Activated T-cell treated with anti-CD3 and anti-CD28 coated beads, Interleukin-2, amount 50 U/mL, for 72 hours (primary cell): ENCODE data around the gene STARD4. TPM values are rescaled to one million over a fixed set of nuclear protein-coding genes. Genes with fewer than 3 reads are reported as not detected.

Source experiments
- ATAC-seq, 2 donors: fragments of 150-1000 bp; cut with Tn5 transposase; replicated peaks in 1 of 2; 2 replicates each; pipeline ENCODE4 v1.10.0; 2021; ENCODE audit warnings: moderate library complexity in 2 of 2, mild to moderate bottlenecking in 1 of 2
- DNase-seq, 2 donors: peaks; one replicate each; pipeline ENCODE4 v3.0.0; 2021 to 2022; ENCODE audit warnings: mixed read lengths in 1 of 2
- H3K27ac Mint-ChIP-seq: one replicate; pipeline ENCODE4 v1.8.0; 2022; ENCODE audit warnings: mild to moderate bottlenecking, moderate library complexity, mixed read lengths
- H3K27me3 Mint-ChIP-seq: one replicate; pipeline ENCODE4 v1.8.0; 2022; ENCODE audit warnings: low read depth, mixed read lengths
- H3K36me3 Mint-ChIP-seq, 2 donors: one replicate each; pipeline ENCODE4 v1.8.0; 2022; ENCODE audit warnings: mixed read lengths in 2 of 2, mild to moderate bottlenecking in 1 of 2; ENCODE audit not compliant: insufficient read depth in 2 of 2
- H3K4me1 Mint-ChIP-seq: one replicate; pipeline ENCODE4 v1.8.0; 2022; ENCODE audit warnings: low read depth, mixed read lengths
- H3K4me3 Mint-ChIP-seq, 2 donors: one replicate each; pipeline ENCODE4 v1.8.0; 2022; ENCODE audit warnings: mild to moderate bottlenecking in 2 of 2, mixed read lengths in 2 of 2, moderate library complexity in 2 of 2
- H3K9me3 Mint-ChIP-seq, 2 donors: one replicate each; pipeline ENCODE4 v1.8.0; 2022; ENCODE audit warnings: mixed read lengths in 2 of 2
- total RNA-seq, 2 donors: library from RNA; stranded (reverse); gene quantifications; one replicate each; pipeline ENCODE4 v1.2.3, GENCODE V29; 2022

Gene STARD4
- total RNA-seq, 2 donors from 2014 or later = 28.9 to 47.4 TPM

DNA sequence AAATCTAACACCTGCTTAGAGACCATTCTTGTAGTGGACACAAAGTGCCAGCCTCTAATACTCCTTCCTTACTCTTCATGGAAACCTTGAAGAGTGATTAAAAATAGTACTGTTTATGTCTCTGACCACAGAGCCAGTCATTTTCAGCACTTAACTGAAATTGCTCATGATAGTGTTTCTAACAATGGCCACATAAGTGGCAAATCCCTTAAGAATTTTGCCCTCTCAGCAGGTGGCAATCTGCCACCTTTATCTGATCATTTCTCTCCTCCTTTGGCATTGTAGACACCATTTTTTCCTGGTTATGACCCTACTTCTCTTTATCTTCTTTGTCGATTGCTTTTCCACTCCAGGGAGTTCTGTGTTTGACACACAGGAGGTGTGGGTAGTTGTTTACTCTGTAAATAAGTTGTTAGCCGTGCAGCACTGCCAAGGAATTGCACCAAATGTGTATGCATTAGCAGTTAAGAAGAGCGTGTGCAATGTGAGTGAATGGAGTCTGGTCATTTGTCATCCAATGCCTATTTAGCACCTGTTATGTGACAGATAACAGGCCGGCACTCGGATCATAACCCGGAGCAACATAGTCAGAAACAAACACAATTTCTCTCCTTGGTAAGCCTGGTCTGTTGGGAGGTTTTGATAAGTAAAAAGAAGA lies 36.8 kb upstream of the STARD4 start:
- Mint-ChIP-seq H3K27ac (no peak overlapping the region), H3K27me3 (no peaks in the 10 kb centered on the region), H3K36me3 (no peaks in the 10 kb centered on the region), H3K9me3 (no peaks in the 10 kb centered on the region), H3K4me3 (no peak overlapping the region), H3K4me1 (peaks cover 38% of the 10 kb centered on the region)
- ATAC-seq (peak in 1 of 2 donors; percentile 20), DNase-seq (no peak)

DNA sequence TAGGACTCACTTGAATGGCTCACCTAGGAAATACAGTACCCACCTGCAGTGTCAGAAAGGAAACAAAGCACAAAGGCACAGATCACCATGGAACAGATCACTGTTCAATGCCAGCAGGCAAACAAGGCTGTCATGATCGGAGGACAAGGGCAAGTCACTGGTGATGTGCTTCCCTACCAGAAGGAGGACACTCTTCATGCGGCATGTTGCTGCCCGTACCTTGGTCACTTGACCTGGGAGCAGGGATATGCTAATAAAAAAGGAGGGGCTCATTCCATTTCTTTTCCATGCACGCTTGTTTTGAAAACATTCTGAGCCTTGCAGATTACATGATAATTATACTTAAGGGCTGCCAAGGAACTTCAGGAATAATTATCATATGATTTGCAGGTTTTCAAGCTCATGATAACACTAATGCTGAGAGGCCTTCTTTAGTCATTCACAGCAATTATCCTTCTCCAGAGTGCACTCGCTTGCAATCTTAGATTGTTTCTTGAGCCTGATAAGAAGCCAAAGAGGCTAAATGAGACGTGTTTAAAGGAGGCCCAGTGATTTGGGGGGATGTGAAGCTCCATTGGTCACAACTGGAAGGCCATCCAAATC lies 36.1 kb upstream of the STARD4 start:
- Mint-ChIP-seq H3K4me3 (no peak overlapping the region), H3K27ac (no peak overlapping the region), H3K36me3 (no peaks in the 10 kb centered on the region), H3K27me3 (no peaks in the 10 kb centered on the region), H3K9me3 (no peaks in the 10 kb centered on the region), H3K4me1 (peaks cover 32% of the 10 kb centered on the region)
- no peak for DNase-seq
- no peak for ATAC-seq

DNA sequence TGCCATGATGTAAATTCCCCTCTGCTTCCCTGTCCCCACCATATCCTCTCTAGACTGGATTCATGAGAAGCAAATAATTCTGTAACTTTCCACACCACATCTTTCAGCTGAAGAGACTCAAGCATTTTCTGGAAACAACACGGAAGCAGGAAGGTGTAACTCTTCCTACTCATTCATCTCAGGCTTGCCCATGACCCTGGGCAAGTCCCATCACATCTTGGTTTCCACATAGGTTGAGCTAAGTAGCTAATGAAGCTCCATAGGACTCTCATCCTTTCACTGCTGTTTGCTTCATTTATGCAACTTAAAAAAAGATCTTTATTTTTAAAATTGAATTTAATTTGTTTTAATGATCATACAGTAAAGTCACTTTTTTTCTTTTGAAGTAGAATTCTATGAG lies 32.7 kb upstream of the STARD4 start:
- no peak overlapping the region for H3K4me3 Mint-ChIP-seq
- peaks cover 12% of the 10 kb centered on the region for H3K27me3 Mint-ChIP-seq
- ATAC-seq (no peak), DNase-seq (no peak)
- H3K4me1 Mint-ChIP-seq = peaks cover 3% of the 10 kb centered on the region
- no peaks in the 10 kb centered on the region for H3K9me3 Mint-ChIP-seq
- no peaks in the 10 kb centered on the region for H3K36me3 Mint-ChIP-seq
- H3K27ac Mint-ChIP-seq = no peak overlapping the region

DNA sequence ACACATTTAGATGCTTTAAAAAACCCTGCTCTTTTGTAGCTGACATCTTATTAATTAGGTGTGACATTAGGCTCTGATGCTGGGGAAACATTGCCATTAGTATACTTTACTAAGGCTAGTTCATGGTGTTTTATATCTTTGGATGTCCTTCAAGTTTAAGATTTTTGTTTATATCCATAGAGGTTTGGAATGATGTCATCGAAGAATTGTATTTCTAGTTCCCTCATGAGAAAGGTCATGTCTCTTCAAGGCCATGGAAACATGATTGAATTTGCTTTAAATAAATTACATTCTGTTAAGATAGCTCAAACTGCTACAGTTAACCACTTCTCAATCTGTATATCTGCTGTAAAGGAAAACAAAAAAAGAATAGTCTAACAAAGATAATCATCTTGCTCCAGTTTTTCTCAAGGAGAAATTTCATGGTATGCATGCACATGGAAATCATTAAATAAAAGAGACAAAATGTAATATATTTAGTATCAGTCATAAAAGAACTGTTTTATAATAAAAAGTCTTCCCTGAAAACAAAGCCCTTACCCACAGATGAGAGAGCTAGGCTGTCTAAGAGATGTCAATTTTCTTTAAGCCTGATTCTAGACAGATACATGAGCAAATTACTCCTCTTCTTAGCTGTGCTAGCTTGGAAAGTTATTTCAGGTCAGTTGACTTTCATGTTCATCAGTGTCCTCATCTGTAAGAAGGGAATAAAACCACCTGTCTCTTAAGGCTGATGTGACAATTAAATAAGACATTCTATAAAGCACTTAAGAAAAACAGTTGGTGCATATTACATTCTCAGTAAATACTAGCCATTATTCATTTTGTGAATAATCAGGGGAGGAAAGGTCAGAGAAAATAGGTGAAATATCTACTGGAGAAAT lies 25.0 kb upstream of the STARD4 start:
- ATAC-seq (no peak), DNase-seq (no peak)
- Mint-ChIP-seq H3K4me3 (no peak overlapping the region), H3K4me1 (no peaks in the 10 kb centered on the region), H3K27me3 (peaks cover 18% of the 10 kb centered on the region), H3K9me3 (peaks cover 0 to 2% of the 10 kb centered on the region in 2 donors), H3K27ac (no peak overlapping the region), H3K36me3 (no peaks in the 10 kb centered on the region)

DNA sequence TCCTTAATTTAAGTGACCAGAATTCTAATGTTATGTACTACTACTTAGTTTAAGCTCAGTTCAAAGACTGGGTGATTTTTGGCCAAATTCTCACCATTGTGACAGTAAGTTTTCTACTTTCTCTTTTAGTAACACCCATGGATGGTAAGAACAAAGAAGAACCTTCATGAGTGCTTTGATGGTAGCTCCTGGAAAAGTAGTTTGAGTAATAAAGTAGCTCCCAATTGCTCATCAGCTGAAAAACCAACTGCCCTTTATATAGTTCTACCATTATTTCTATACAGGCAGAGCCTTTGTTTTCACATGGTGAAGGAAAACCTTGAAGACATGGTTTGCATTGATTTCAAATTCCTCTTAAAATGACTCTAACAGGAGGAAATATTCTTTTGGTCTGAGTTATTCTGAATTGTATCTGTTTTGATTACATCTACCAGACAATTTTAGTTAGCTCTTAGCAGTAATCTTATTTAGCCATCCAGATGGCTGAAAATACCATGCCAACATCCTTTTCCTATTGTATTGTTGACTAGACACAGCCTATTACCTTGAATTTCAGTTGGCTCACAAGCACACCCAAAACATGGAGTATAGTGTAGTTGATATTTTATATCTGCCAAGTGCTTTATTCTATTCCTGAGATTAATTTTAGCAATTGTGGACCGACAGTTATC lies 23.7 kb upstream of the STARD4 start:
- Mint-ChIP-seq H3K36me3 (no peaks in the 10 kb centered on the region), H3K27me3 (peaks cover 15% of the 10 kb centered on the region), H3K27ac (no peak overlapping the region), H3K9me3 (peaks cover 0 to 2% of the 10 kb centered on the region in 2 donors), H3K4me1 (peaks cover 5% of the 10 kb centered on the region), H3K4me3 (no peak overlapping the region)
- DNase-seq (no peak), ATAC-seq (peak in 1 of 2 donors; percentile 19)

DNA sequence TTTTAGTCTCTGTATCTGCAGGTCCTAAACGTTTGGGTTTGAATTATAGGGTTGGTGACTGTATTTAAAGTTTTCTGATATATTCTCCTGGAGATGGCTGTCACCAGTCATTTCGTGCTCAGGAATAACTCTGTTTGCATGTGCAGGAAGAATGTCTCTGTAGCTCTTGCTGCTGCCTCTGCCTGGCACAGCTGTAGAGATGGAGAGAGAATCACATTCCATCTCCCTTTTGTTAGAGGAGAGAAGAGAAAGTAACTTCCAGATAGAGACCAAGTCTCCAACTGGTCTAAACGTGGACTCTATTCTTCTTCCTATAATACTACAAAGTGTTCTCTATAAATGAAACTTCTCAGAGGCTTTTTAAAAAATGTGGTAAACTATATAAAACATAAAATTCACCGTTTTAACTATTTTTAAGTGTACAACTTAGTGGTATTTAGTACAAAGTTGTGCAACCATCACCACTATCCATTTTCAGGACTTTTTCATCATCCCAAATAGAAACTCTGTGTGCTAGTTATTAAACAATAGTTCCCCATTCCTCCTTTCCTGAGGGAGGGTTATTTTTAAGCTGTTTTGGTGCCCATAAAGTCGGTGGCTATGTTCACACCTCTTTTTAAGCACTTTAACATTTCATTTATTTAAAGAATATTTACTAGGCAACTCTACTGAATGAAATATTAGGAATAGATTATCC lies 20.7 kb upstream of the STARD4 start:
- ATAC-seq = no peak
- Mint-ChIP-seq H3K36me3 (peaks cover 0 to 2% of the 10 kb centered on the region in 2 donors), H3K4me1 (peaks cover 20% of the 10 kb centered on the region), H3K27ac (no peak overlapping the region), H3K27me3 (peaks cover under 1% of the 10 kb centered on the region), H3K4me3 (no peak overlapping the region), H3K9me3 (no peaks in the 10 kb centered on the region)
- no peak for DNase-seq

DNA sequence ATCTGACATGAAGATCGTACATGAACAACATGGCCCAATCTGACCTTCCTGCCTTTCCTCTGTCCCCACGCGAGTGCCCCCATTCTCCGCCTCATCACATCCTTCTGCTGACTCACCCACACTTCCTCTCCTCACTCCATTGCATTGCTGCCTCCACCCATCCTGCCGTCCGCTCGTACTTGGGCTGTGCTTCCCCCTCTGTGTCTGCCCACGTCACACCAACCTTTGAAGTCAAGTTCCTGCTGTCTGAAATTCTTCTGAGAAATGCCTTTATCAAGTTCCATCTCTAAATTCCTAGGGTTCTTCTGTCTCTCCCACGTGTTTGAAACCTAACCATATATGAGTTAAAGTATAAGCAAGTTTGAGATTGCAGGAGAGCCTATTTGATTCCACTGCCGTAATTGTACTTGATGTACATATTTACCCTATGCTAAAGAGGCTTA lies 18.0 kb upstream of the STARD4 start:
- H3K4me1 Mint-ChIP-seq = peaks cover 20% of the 10 kb centered on the region
- H3K4me3 Mint-ChIP-seq = peak overlapping the region; percentile 75
- ATAC-seq = peak; percentile 100
- H3K27me3 Mint-ChIP-seq = no peaks in the 10 kb centered on the region
- peak; percentile 77 to 79 for DNase-seq
- H3K36me3 Mint-ChIP-seq = peaks cover 0 to 2% of the 10 kb centered on the region in 2 donors
- no peaks in the 10 kb centered on the region for H3K9me3 Mint-ChIP-seq
- H3K27ac Mint-ChIP-seq = peak overlapping the region; percentile 80

DNA sequence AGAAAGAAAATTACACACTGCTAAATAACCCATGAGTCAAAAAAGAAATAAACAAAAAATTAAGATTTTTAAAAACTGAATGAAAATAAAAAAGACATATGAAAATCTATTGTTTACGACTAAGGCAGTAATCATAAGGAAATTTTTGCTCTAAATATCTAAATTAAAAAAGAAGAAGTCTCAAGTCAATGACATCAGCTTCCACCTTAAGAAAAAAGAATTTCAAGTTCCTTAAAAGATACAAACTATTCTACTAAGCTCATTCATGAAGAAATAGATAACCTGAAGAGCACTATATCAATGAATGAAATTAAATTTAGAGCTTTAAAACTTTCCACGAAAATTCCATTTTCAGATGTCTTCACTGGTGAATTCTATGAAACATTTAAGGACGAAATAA lies 15.7 kb upstream of the STARD4 start:
- no peaks in the 10 kb centered on the region for H3K9me3 Mint-ChIP-seq
- H3K4me3 Mint-ChIP-seq = no peak overlapping the region
- peaks cover 20% of the 10 kb centered on the region for H3K4me1 Mint-ChIP-seq
- DNase-seq = no peak
- no peaks in the 10 kb centered on the region for H3K27me3 Mint-ChIP-seq
- ATAC-seq = no peak
- peaks cover 0 to 2% of the 10 kb centered on the region in 2 donors for H3K36me3 Mint-ChIP-seq
- no peak overlapping the region for H3K27ac Mint-ChIP-seq

DNA sequence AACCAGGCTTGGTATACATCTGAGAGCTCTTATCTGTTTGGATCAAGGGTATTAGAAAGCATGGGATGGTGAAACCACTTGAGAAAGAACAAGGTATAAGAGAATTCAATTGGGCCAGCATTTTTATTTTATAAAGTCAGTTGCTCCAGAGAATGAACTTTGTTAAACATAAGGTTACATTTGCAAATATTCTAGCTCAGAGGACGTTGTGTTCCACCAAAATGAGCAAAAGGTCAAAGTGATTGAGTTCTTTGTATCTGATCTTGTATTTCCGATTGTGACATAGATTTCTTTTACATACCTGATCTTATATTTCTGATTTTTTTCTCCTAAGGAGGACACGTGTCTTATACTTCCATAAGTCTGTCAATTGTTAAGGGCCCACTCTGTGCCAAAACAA lies 8.6 kb upstream of the STARD4 start:
- no peak overlapping the region for H3K27ac Mint-ChIP-seq
- no peaks in the 10 kb centered on the region for H3K9me3 Mint-ChIP-seq
- H3K4me1 Mint-ChIP-seq = no peaks in the 10 kb centered on the region
- ATAC-seq = no peak
- no peak overlapping the region for H3K4me3 Mint-ChIP-seq
- DNase-seq = no peak
- peaks cover 5% of the 10 kb centered on the region for H3K27me3 Mint-ChIP-seq
- H3K36me3 Mint-ChIP-seq = no peaks in the 10 kb centered on the region

DNA sequence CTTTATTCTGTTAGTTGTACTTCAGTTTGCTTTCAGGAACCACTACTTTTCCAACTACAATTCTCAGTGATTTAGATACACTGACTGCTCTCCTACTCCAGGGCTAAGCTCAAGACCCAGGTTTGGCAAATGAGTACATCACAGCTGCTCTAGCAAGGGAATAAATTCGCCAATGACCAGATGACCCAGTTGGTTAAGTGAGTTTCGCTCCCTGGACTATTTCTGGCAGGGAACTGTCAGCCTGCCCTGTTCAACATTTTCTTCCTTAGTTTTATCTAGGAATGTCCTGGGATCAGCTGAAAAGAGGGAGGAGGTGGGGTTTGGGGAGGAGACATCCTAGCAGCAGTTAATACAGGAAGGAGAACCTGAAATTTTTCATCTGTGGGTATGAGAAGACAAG lies 6.4 kb upstream of the STARD4 start:
- Mint-ChIP-seq H3K4me1 (peaks cover 8% of the 10 kb centered on the region), H3K4me3 (no peak overlapping the region), H3K27ac (no peak overlapping the region), H3K27me3 (peaks cover 5% of the 10 kb centered on the region), H3K36me3 (no peaks in the 10 kb centered on the region), H3K9me3 (no peaks in the 10 kb centered on the region)
- ATAC-seq (no peak), DNase-seq (no peak)

DNA sequence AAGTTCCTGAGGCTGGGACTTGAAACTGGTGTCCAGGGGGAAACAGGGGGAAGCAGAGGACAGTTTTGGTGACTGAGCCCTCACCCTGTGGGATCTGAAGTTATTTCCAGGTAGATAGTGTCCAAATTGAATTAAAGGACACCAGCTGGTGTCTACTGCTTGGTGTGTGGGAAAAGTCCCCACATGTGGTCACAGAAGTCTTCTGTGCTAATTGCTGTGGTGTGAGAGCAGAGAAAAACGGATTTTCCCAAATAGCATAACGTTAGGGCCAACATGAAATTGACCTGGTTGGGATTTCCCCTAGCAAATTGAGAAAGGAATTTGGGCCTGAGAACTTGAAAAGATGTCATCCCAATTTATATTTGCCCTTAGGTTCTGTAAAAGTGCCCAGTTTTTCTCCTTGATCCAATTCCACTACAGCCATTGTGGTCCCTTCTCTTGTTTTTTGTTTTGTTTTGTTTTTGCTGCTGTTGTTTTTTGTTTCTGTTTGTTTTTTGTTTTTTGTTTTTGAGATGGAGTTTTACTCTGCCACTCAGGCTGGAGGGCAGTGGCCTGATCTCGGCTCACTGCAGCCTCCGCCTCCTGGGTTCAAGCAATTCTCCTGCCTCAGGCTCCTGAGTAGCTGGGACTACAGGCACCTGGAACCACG lies 5.6 kb upstream of the STARD4 start:
- Mint-ChIP-seq H3K9me3 (no peaks in the 10 kb centered on the region), H3K4me1 (peaks cover 16% of the 10 kb centered on the region), H3K4me3 (no peak overlapping the region), H3K27ac (no peak overlapping the region), H3K36me3 (no peaks in the 10 kb centered on the region), H3K27me3 (peaks cover 5% of the 10 kb centered on the region)
- DNase-seq = no peak
- ATAC-seq = no peak

DNA sequence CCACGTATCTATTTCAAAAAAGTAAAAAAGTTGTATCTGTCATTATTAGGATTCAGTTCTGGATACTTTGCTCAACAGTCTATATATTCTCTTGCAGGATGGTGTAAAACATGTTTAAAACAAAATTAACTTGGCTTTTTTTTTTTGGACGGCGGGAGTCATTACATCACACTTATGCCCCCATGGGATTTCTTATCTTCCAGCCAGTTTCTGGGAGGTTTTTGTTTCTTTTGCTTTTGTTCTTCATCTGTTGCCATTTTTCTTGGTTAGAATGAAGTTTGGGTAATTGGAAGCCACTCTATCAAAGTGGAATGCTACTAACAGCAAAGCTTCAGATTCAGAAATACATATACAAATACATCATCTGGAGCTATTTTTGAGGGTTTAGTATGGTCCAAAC lies 1.8 kb upstream of the STARD4 start:
- H3K27me3 Mint-ChIP-seq = no peaks in the 10 kb centered on the region
- peak overlapping the region in 1 of 2 donors; percentile 15 for H3K4me3 Mint-ChIP-seq
- peaks cover 3 to 4% of the 10 kb centered on the region in 2 donors for H3K36me3 Mint-ChIP-seq
- no peak for ATAC-seq
- H3K9me3 Mint-ChIP-seq = no peaks in the 10 kb centered on the region
- H3K27ac Mint-ChIP-seq = peak overlapping the region; percentile 43
- peaks cover 42% of the 10 kb centered on the region for H3K4me1 Mint-ChIP-seq
- DNase-seq = no peak
